Fibroblast of lung (primary cell): Measurements from ENCODE around the gene USP12. TPM values are rescaled to one million over a fixed set of nuclear protein-coding genes. Genes with fewer than 3 reads are reported as not detected.

Experiments
- DNase-seq, 2 donors: peaks; one replicate each; pipeline versions ENCODE4 v3.0.0 to v3.0.0-alpha.2; 2010; ENCODE audit warnings: low read depth in 2 of 2
- H2AFZ ChIP-seq: 2 replicates; pipeline ENCODE4 v1.5.1; 2012; ENCODE audit warnings: low read length, control low read depth, inconsistent platforms
- H3K27ac ChIP-seq: 2 replicates; pipeline ENCODE4 v1.5.1; 2011; ENCODE audit warnings: low read length, control low read depth; ENCODE audit not compliant: insufficient read depth
- H3K27me3 ChIP-seq: 2 replicates; pipeline ENCODE4 v1.5.1; 2011; ENCODE audit warnings: mild to moderate bottlenecking, low read length; ENCODE audit not compliant: control insufficient read depth, insufficient read depth
- H3K36me3 ChIP-seq: 2 replicates; pipeline ENCODE4 v1.5.1; 2011; ENCODE audit warnings: low read length; ENCODE audit not compliant: control insufficient read depth, insufficient read depth
- H3K4me1 ChIP-seq: 2 replicates; pipeline ENCODE4 v1.5.1; 2011; ENCODE audit warnings: low read length; ENCODE audit not compliant: control insufficient read depth, insufficient read depth; ENCODE audit errors: extremely low read depth
- H3K4me2 ChIP-seq: 2 replicates; pipeline ENCODE4 v1.5.1; 2011; ENCODE audit warnings: low read length, control low read depth; ENCODE audit not compliant: insufficient read depth; ENCODE audit errors: extremely low read depth
- H3K4me3 ChIP-seq, 4 experiments: fragments of 200-600 bp in 1 of 4; sonication (generic) in 1 of 4; replicated peaks in 1 of 4; 2 replicates each; pipeline ENCODE4 v1.5.1; 2011 to 2016; ENCODE audit warnings: low read length in 4 of 4, low read depth in 3 of 4, mild to moderate bottlenecking in 3 of 4, control low read depth in 2 of 4, inconsistent platforms in 1 of 4, mixed read lengths in 1 of 4; ENCODE audit not compliant: insufficient read depth in 1 of 4; ENCODE audit errors: control extremely low read depth in 1 of 4
- H3K79me2 ChIP-seq: 2 replicates; pipeline ENCODE4 v1.5.1; 2012; ENCODE audit warnings: mild to moderate bottlenecking, low read length, inconsistent platforms; ENCODE audit not compliant: control insufficient read depth, insufficient read depth
- H3K9ac ChIP-seq: 2 replicates; pipeline ENCODE4 v1.5.1; 2011; ENCODE audit warnings: mild to moderate bottlenecking, low read length, control low read depth; ENCODE audit not compliant: insufficient read depth
- H3K9me3 ChIP-seq: 2 replicates; pipeline ENCODE4 v1.5.1; 2012; ENCODE audit warnings: low read depth, low read length; ENCODE audit not compliant: control insufficient read depth, insufficient read depth
- H4K20me1 ChIP-seq: 2 replicates; pipeline ENCODE4 v1.5.1; 2011; ENCODE audit warnings: low read length; ENCODE audit not compliant: control insufficient read depth, insufficient read depth; ENCODE audit errors: extremely low read depth
- EZH2 ChIP-seq: IDR thresholded peaks from 2 replicates; pipeline ENCODE4 v1.5.1; 2012; ENCODE audit warnings: low read length, control low read depth, mild to moderate bottlenecking; ENCODE audit errors: missing control alignments
- polyA plus RNA-seq, 2 donors: library from polyadenylated mRNA; depleted of rRNA in 1 of 2; stranded (reverse) in 1 of 2; unstranded in 1 of 2; fragments of >200 nt; gene quantifications; 2 replicates each; pipeline ENCODE4 v1.2.1, GENCODE V29; 2011 to 2012; ENCODE audit warnings: missing spikeins in 1 of 2
- total RNA-seq: library from RNA; depleted of rRNA; stranded (reverse); fragments of >200 nt; gene quantifications from 2 replicates; pipeline ENCODE4 v1.2.1, GENCODE V29; 2014
- TF ChIP-seq, protein P1 (sequence below), 2 donors: IDR thresholded peaks in 1 of 2; conservative IDR thresholded peaks in 1 of 2; 1 replicate in 1 of 2; 2 replicates in 1 of 2; pipeline ENCODE4 v1.5.1; 2011 to 2012; ENCODE audit warnings: low read length in 2 of 2, control low read depth in 1 of 2, inconsistent platforms in 1 of 2, low read depth in 1 of 2, mild to moderate bottlenecking in 1 of 2

Gene USP12
- total and polyA plus RNA-seq, 2 donors (not counting 1 experiment from before 2014, with no cell fraction given) = 17.3 to 36.3 TPM

DNA sequence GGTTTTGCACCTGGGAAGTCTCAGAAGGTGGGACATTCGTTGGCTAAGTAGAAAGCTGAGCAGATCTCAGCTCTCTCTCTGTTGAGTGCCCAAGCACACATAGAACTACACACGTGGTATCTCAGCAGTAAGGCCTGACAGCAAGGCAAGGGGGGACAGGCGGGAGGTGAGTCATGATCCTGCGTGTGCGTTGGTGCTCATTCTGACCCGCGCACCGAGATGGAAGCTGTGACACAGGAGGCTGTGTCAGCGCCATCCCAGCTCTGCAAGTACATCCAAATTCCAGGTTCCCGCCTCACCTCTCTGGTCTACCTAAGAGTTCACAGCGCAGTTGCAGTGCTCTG, 135.7 kb downstream of the USP12 start:
- DNase-seq = peak in 1 of 2 donors; percentile 84
- no peak overlapping the region for H3K9ac ChIP-seq

DNA sequence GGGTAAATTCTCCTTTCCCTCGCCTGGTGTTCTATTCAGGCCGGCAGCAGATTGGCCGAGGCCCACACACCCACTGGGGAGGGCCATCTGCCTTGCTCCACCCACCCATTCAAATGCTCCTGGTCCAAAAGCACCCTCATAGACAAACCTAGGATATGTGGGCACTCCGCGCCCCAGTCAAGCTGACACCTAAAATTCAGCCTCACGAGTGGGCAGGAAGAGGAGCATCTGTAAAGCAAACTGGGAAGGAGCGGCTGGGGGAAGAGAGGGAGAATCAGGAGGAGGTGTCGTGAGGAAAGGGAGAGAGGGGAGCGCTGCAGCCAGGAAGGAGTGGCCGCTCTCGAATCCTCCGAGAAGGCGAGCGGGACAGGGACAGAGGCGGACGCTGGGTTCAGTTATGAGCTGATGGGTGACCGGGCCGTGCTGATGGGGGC, 136.9 kb downstream of the USP12 start:
- TF ChIP-seq EZH2 = no peak
- TF ChIP-seq, protein P1, sequence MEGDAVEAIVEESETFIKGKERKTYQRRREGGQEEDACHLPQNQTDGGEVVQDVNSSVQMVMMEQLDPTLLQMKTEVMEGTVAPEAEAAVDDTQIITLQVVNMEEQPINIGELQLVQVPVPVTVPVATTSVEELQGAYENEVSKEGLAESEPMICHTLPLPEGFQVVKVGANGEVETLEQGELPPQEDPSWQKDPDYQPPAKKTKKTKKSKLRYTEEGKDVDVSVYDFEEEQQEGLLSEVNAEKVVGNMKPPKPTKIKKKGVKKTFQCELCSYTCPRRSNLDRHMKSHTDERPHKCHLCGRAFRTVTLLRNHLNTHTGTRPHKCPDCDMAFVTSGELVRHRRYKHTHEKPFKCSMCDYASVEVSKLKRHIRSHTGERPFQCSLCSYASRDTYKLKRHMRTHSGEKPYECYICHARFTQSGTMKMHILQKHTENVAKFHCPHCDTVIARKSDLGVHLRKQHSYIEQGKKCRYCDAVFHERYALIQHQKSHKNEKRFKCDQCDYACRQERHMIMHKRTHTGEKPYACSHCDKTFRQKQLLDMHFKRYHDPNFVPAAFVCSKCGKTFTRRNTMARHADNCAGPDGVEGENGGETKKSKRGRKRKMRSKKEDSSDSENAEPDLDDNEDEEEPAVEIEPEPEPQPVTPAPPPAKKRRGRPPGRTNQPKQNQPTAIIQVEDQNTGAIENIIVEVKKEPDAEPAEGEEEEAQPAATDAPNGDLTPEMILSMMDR (conservative IDR thresholded peaks at IDR 0.05 in 1 of 2, IDR thresholded peaks at IDR 0.05 in 1 of 2; ENCODE audit: low read depth in 1 of 2, low read length in 2 of 2) = no peak
- no peak overlapping the region for H3K27ac ChIP-seq
- H3K4me2 ChIP-seq = peak overlapping the region; percentile 7
- no peak overlapping the region for H3K9ac ChIP-seq
- DNase-seq = no peak
- H3K79me2 ChIP-seq = no peaks in the 10 kb centered on the region
- H3K4me1 ChIP-seq = peaks cover 17% of the 10 kb centered on the region
- H3K27me3 ChIP-seq = no peaks in the 10 kb centered on the region
- no peak overlapping the region for H3K4me3 ChIP-seq
- no peaks in the 10 kb centered on the region for H3K9me3 ChIP-seq
- no peaks in the 10 kb centered on the region for H4K20me1 ChIP-seq
- H3K36me3 ChIP-seq = no peaks in the 10 kb centered on the region
- H2AFZ ChIP-seq = no peak overlapping the region

More for the DNA sequence above, 135.7 kb downstream of the USP12 start:
- no peak overlapping the region for H3K4me3 ChIP-seq
- no peak overlapping the region for H3K4me2 ChIP-seq
- peaks cover 17% of the 10 kb centered on the region for H3K4me1 ChIP-seq
- no peaks in the 10 kb centered on the region for H3K9me3 ChIP-seq
- no peaks in the 10 kb centered on the region for H3K27me3 ChIP-seq
- no peaks in the 10 kb centered on the region for H4K20me1 ChIP-seq
- H3K36me3 ChIP-seq = no peaks in the 10 kb centered on the region
- H2AFZ ChIP-seq = no peak overlapping the region
- no peaks in the 10 kb centered on the region for H3K79me2 ChIP-seq
- no peak overlapping the region for H3K27ac ChIP-seq
- TF ChIP-seq EZH2 = no peak
- TF ChIP-seq, protein P1 (conservative IDR thresholded peaks at IDR 0.05 in 1 of 2, IDR thresholded peaks at IDR 0.05 in 1 of 2; ENCODE audit: low read depth in 1 of 2, low read length in 2 of 2) = no peak

DNA sequence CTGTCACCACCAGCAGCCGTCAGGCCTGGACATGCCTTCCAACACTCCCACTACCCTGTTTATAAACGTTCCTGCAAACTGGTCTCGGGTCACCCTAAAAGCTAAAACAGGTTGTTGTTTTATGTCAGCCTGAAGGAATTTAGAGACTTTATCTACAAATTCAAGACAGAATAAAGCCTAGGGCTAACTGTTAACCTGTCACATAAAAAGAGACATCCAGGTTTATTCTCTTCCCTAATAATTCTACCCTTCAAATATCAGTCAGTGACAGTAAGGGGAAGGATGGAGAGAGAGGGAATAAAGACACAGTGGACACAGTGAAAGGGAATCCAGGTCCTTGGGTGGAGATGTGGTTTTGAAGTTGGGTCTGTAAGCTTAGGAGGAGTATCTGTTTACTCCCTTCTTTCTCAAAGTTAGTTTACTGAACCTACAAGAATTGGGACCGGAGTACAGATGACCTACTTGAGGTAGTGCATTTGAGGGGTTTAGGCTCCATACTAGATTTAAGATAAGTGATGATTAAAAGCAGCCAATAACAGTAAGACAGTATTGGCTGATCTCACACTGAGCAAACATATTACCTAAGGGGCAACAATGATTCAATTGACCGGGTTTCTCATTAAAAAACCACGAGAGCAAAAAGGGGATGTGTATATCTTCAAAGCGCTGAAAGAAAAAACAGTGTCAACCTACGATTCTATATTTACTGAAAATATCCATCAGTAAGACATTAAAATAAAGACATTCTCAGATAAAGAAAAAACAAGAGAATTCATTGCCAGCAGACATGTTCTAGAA, 142.7 kb downstream of the USP12 start:
- DNase-seq = no peak
- H3K9ac ChIP-seq = no peak overlapping the region
- TF ChIP-seq, protein P1 (conservative IDR thresholded peaks at IDR 0.05 in 1 of 2, IDR thresholded peaks at IDR 0.05 in 1 of 2; ENCODE audit: low read depth in 1 of 2, low read length in 2 of 2) = no peak
- TF ChIP-seq EZH2 = no peak

More for the DNA sequence above, 142.7 kb downstream of the USP12 start:
- no peaks in the 10 kb centered on the region for H3K4me1 ChIP-seq
- no peak overlapping the region for H3K4me2 ChIP-seq
- no peaks in the 10 kb centered on the region for H3K36me3 ChIP-seq
- H4K20me1 ChIP-seq = no peaks in the 10 kb centered on the region
- H3K9me3 ChIP-seq = no peaks in the 10 kb centered on the region
- no peak overlapping the region for H3K27ac ChIP-seq
- H3K4me3 ChIP-seq = no peak overlapping the region
- no peaks in the 10 kb centered on the region for H3K79me2 ChIP-seq
- H3K27me3 ChIP-seq = peaks cover 3% of the 10 kb centered on the region
- no peak overlapping the region for H2AFZ ChIP-seq
